ENCODE measurements around the gene SFXN2.

DNA sequence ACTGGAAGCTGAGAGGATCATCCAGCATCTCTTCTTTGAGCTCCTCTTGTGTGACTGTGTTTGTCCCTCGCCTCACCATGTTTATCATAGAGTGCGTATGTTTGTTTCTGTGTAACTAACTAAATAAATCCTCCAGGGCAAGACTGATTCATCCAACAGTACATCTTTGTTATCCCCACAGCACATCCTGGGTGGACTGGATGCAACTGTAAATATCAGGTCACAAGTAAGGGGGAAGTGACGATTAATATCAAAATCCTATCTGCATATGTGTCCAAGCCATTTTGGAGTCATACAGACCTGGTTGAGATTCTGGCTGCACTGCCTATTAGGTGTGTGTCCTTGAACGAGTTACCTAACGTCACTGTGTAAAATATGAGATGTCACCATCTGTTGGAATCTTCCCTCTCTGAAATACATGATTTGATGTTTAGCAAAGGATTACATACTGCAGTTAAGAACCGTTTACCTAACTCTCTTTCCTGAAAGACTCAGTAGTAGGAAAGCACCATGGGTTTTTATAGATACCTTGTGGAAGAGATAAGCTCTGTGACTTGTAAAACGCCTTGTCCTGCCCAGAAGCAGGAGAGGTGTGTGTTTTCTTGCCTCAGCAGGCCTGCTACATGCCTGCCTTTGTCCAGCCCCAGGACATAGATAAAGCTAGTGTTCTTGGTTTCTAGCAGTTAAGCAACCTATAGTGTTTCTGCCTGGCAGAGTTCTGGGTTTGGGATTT is 55.1 kb downstream of the SFXN2 start:
- TF ChIP-seq, protein P1, sequence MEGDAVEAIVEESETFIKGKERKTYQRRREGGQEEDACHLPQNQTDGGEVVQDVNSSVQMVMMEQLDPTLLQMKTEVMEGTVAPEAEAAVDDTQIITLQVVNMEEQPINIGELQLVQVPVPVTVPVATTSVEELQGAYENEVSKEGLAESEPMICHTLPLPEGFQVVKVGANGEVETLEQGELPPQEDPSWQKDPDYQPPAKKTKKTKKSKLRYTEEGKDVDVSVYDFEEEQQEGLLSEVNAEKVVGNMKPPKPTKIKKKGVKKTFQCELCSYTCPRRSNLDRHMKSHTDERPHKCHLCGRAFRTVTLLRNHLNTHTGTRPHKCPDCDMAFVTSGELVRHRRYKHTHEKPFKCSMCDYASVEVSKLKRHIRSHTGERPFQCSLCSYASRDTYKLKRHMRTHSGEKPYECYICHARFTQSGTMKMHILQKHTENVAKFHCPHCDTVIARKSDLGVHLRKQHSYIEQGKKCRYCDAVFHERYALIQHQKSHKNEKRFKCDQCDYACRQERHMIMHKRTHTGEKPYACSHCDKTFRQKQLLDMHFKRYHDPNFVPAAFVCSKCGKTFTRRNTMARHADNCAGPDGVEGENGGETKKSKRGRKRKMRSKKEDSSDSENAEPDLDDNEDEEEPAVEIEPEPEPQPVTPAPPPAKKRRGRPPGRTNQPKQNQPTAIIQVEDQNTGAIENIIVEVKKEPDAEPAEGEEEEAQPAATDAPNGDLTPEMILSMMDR (conservative IDR thresholded peaks at IDR 0.05 in 1 of 2, IDR thresholded peaks at IDR 0.05 in 1 of 2; ENCODE audit: extremely low read depth in 1 of 2, insufficient read depth in 1 of 2, low read depth in 1 of 2, low read length in 2 of 2), result no peak
- no peak for TF ChIP-seq EZH2 (IDR thresholded peaks at IDR 0.05; ENCODE audit: borderline replicate concordance, low read length)

Measured in mammary epithelial cell (primary cell).